Epithelial cell of esophagus (primary cell): ENCODE data around the gene MINDY4B.
"Not testable (repeated sequence)": the region's sequence is repeated elsewhere in the genome, so short reads cannot be mapped to it uniquely, and the experiment has no call there.

Experiments used
- DNase-seq: peaks from one replicate; pipeline ENCODE4 v3.0.0; 2010; ENCODE audit warnings: low read depth
- H3K4me3 ChIP-seq: 2 replicates; pipeline ENCODE4 v1.5.1; 2011; ENCODE audit warnings: mild to moderate bottlenecking, low read length, control low read depth
- TF ChIP-seq, protein P1 (sequence below): IDR thresholded peaks from 2 replicates; pipeline ENCODE4 v1.5.1; 2011; ENCODE audit warnings: low read depth, mild to moderate bottlenecking, low read length, control low read depth, inconsistent platforms; ENCODE audit not compliant: insufficient read depth; ENCODE audit errors: missing control alignments

The MINDY4B gene

DNA sequence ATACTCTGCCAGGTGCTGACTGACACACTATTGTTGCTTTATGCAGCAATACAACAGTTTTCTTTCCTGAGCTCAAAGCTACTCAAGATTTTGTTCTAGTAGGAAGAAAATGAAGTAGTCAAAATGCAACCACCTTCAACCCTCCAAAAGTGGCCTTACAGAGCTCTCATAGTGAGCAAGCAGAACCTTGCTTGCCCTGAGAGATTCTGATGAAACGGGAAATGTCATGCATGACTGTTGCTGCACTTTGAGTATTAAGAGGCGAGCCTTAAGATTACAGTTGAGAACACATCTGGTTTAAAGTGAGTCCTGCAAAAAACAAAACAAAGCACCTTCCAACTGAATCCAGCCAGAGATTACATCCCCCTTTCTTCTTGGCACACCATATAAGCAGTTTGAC is 29.7 kb downstream of the MINDY4B start:
- TF ChIP-seq, protein P1, sequence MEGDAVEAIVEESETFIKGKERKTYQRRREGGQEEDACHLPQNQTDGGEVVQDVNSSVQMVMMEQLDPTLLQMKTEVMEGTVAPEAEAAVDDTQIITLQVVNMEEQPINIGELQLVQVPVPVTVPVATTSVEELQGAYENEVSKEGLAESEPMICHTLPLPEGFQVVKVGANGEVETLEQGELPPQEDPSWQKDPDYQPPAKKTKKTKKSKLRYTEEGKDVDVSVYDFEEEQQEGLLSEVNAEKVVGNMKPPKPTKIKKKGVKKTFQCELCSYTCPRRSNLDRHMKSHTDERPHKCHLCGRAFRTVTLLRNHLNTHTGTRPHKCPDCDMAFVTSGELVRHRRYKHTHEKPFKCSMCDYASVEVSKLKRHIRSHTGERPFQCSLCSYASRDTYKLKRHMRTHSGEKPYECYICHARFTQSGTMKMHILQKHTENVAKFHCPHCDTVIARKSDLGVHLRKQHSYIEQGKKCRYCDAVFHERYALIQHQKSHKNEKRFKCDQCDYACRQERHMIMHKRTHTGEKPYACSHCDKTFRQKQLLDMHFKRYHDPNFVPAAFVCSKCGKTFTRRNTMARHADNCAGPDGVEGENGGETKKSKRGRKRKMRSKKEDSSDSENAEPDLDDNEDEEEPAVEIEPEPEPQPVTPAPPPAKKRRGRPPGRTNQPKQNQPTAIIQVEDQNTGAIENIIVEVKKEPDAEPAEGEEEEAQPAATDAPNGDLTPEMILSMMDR, result no peak
- DNase-seq, result peak; percentile 30
- no peak overlapping the region for H3K4me3 ChIP-seq

DNA sequence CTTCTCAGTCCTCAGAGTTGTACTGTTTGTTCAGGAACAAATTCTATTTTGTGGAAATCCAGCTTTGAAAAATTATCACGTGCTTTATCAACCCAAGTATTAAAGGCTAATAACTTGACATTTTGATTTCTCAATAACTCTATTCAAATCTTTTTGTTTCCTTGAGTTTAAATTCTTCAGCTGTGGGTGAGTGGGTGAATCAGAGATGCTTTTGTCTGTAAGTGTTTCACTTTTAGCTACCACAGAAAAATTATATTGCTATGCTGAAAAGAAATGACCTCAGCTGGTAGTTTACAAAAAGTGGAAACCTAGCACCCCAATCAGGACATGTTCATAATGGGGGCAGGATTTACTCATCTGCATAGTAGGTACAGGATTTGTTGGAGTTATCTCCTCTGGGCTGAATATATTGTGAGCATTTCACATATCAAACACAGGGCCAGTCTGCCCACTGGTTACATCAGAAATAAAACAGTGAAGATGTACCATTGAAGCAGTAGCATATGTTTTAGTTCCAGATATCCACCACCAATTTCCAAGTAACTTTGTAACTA is 30.5 kb downstream of the MINDY4B start:
- TF ChIP-seq, protein P1, result no peak
- peak; percentile 25 for DNase-seq
- no peak overlapping the region for H3K4me3 ChIP-seq

DNA sequence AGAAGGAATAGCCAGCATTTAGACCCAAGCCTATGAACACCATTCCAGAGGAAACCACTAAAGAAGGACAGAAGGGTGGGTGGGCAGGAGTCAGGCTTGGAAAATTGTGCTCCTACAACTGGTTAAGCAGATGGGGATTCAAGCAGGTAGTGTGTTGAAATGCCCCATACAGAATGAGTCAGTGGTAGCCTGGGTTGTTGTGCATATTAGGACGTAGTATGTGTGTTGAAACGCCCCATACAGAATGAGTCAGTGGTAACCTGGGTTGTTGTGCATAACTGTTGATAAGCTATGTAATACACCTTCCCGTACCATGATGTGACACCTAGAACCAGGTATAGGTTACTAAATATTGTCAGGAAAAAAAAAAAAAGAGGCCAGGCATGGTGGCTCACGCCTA is 34.0 kb downstream of the MINDY4B start:
- TF ChIP-seq, protein P1, result no peak
- H3K4me3 ChIP-seq, result no peak overlapping the region
- DNase-seq, result peak; percentile 98

DNA sequence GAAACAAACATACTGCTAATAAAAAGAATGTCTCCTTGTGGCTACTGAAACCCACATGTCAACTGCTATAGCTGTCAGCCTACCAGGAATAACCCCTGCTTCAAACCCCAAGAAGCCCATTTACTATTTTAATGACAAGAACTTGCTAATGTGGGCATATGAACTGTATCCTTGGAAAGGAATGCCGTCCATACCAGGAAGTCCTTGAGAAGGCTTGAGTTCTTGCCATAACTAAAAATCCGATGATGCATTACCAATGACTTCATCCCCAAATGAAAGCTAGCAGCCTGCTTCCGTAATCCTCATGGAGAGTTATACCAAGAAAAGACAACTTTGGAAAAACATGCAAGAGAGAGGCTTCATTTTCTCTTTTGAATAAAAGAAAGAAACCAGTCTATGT is 34.8 kb downstream of the MINDY4B start:
- peak; percentile 61 for DNase-seq
- no peak overlapping the region for H3K4me3 ChIP-seq
- TF ChIP-seq, protein P1, result no peak

DNA sequence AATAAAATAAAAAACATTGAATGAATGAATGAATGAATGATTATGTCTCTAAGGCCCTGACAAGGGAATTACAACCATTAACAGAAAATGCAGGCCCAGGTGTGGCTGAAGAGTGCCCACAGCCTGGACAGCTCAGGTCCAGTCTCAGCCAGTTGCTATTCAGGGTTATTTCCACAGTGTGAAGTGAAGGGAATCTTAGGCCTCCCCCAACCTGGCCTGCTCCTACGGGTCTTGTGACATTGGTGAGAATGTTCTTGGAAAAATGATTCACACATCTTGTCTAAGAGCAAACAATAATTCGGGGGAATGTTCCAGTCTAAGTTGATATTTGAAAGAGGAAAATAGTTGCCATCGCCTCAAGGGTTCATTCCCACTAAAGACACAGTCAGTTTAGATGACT is 37.0 kb downstream of the MINDY4B start:
- TF ChIP-seq, protein P1, result no peak
- H3K4me3 ChIP-seq, result no peak overlapping the region
- DNase-seq, result peak; percentile 32

DNA sequence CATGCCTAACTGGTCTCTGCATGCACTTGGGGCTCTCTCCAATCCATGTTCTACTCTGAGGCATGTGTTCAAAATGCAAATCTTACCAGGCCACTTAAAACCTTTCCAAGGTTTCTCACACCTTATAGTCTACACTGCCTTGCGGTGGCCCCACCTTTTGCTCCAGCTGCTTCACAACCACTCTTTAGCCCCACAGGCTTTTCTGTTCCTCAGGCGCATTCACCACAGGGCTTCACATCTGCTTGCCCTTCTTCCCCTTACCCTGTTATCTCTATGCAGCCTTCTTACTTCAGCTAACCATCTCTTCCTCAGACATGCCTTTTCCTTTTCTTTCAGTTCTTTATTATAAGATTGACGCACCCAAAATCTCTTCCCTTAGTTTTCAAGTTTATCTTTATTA is 37.8 kb downstream of the MINDY4B start:
- TF ChIP-seq, protein P1, result no peak
- H3K4me3 ChIP-seq, result no peak overlapping the region
- no peak for DNase-seq

DNA sequence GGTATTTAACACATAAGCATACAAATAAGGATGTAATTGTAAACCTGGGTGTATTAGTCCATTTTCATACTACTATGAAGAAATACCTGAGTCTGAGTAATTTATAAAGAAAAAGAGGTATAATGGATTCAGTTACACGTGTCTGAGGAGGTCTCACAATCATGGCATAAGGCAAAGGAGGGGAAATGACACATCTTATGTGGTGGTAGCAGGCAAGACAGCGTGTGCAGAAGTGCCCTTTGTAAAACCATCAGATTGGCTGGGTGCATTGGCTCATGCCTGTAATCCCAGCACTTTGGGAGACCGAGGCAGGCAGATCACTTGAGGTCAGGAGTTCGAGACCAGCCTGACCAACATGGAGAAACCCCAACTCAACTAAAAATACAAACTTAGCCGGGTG is 41.3 kb downstream of the MINDY4B start:
- DNase-seq, result peak; percentile 13
- H3K4me3 ChIP-seq, result not testable (repeated sequence)
